ENCODE results near the gene C8A. TPM values are rescaled to one million over a fixed set of nuclear protein-coding genes. Genes with fewer than 3 reads are reported as not detected.
A peak's percentile ranks its signal among the peaks of the same experiment; 100 is the strongest.

Gene C8A
- total RNA-seq = 0.16 TPM

DNA sequence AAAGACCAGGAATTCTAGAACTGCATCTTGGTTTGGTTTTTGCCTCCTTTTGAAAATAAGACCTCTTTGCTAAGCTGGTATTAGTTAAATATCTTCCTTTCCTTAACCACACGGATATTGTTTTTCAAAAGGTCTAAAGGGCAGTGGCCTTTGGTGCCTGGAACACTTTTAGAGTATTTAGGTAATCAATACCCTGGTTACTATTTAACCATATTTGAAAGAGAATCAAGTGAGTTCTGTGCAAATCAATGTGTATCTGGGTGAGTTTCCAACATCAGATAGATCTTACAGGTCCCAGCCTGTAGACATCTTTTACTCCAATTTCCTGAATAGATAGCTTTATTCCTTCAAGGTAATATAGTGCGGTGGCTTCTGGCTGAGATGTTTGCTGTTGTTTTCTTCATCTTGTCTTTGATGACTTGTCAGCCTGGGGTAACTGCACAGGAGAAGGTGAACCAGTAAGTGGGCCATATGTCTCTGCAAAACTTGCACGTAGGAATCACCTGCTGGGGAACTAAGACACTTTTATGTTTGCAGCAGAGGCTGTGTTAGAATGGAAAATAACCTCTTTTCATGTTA lies at the start of gene C8A:
Gene C8A (plus strand): TSS at position 277 of the 579 bp plus-strand sequence. CDS start 105 bp downstream, at position 382.
- DNase-seq (ENCODE audit: low spot score) = no peak

DNA sequence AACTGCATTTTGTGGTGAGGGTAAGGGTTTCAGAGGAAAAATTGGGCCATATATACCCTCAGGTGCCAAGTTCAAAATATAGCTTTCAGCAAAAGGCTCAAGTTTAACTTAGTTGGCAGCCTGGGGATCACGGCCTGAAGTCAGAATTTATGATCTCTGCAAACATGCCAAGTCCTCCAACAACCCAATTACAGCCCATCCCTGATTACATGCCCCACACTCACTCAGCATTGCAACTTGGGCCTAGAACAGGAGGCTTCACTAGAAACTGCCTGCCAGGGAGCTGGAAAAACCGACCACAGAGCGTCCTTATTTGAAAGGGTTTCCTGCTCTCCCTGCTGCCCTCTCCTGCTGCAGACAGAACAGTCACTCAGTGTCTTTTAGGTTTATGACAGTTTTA lies 47.8 kb upstream of the C8A start:
- no peak for DNase-seq (ENCODE audit: low spot score)

DNA sequence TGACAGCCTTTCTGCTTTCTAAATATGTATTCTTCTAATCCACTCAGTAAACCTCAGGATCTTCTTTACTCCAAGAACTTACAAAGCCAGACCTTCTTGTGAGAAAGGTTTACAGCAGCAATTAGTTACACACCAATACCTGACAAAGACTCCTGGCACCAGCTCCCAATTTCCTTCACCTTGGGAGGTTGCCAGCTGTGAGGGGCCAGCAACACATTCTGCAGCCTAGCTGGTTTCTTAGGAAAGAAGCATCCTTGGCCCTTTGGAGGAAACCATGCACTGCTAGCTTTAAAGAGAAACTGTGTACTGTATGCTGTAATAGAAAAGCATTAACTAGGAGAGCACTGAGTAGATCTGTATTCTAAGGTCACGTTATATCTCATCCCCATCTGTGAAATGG lies 46.2 kb upstream of the C8A start:
- DNase-seq (ENCODE audit: low spot score) = no peak

DNA sequence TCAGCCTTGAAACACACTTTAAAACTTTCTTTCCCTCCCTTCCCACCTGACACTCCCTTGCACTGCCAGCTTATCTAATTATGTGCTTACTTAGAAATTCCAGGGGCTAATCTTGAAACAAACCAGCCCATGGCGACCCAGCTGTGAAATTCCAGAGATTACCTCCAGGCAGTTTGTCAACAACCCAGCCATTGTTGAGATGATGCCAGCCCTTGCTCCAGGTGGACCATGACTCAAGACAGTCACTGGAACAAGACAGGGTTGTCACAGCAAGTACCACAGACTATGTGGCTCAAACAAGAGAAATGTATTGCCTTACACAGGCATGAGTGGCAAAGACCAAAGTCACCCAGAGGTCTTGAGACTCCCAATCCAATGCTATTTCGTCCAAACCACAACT lies 43.3 kb upstream of the C8A start:
- DNase-seq (ENCODE audit: low spot score) = no peak

DNA sequence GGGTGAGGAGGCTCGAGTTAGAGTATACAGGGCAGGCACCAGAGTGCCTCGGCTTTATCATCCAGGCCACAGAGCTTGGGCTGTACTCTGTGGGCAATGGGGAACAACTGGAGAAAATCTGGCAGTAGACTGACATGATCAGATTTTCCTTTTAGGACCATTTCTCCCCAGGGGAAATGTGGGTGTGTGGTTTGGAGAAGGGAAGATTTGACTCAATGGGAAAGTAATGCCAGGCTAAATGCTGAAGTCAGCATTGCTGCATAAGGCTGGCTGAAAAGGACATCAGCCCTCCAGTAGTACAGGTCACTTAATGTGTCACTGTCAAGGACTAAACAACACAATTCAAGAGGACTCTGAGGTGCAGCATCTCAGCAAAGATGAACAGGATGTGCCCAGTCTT lies 40.4 kb upstream of the C8A start:
- DNase-seq (ENCODE audit: low spot score) = no peak

DNA sequence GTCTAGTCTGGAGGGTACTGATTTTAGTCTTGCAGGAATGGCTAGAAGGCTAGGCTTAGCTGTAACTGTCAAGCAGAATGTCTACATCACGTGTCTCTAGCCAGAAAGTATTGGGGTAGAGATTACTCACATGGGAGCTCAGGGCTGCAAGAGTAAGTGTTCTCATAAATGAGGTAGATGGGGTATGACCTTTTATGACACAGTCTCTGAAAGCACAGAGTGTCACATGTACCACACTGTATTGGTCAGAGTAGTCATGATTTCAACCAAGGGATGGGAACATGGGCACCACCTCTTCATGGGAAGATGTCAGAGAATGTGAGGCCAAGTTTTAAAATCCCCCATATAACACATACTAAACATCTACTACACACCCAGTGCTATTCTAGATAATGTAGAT lies 38.3 kb upstream of the C8A start:
- no peak for DNase-seq (ENCODE audit: low spot score)

DNA sequence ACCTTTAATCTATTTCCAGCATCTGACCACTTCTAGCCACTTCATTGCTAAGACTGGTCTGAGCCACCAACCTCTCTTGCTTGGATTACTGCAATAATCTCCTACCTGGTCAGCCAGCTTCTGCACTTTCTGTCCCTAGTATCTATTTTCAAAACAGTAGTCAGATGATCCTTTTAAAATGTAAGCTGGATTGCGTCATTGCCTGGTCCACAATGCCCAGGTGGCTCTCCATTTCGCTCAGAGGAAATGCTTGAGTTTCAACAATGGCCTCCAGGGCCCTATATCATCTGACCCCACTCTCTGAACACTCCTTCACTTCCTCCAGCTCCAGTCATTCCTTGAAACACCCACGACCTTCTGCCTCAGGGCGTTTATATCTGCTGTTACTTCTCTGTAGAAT lies 37.7 kb upstream of the C8A start:
- DNase-seq (ENCODE audit: low spot score) = no peak

DNA sequence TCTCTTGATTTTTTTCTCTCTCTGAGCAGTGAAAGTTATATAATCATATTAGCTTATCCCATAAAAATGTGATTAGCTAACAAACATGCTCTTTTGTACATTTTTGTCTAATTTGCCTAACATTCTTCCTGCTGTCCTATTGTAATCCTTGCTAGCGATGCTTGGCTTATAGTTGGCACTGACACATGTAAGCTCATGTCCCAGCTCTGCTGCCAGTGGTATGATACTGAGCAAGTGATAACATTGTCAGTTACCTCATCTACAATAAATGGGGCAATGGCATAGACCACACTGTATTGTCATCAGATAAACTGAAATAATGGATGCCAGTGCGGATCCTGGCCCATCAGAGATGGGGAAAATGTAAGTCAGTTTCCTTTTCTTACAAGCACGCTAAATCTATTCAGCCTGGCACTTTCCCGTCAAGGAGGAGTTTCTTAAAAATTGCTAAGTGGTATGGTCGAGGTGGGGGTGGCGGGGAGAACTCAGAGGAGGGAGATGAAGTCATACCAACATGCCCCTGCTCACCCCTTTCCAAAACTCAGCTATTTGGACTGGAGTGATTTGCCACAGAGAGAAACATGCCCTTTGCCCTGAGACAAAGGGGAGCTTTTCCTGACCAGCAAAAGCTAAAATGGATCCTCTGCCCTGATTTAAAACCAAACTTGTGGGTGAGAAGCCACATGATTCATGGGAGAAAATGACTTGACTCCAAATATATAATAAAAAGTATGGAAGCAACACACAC lies 36.7 kb upstream of the C8A start:
- no peak for DNase-seq (ENCODE audit: low spot score)

DNA sequence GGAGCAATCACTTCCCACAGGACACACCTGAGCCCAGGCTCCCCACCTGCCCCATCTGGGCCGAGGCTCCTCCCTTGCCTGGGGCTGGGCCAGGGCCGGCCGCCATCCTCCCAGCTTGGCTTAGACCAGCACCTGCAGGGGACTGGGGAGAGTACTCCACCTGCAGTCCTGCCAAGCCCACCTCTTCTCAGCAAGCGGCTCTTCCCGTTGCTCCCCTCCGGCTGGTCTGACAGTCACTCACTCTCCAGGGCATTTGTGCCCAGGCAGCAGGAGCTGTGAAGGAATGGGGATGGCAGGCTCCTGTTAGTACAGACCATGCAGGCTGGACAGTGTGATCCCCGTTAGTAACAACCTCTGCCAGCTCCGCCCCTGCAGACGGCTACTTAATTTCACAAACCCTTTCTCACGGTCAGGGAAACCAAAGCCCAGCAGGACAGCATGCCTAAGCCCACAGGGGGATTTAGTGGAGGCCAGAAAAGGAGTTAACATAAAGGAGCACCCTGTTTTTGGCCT lies 35.2 kb upstream of the C8A start, which contains the start of gene FYB2:
Gene FYB2 (minus strand): TSS at position 18 of the 513 bp plus-strand sequence. CDS start 114 bp downstream, outside the sequence.
- no peak for DNase-seq (ENCODE audit: low spot score)

DNA sequence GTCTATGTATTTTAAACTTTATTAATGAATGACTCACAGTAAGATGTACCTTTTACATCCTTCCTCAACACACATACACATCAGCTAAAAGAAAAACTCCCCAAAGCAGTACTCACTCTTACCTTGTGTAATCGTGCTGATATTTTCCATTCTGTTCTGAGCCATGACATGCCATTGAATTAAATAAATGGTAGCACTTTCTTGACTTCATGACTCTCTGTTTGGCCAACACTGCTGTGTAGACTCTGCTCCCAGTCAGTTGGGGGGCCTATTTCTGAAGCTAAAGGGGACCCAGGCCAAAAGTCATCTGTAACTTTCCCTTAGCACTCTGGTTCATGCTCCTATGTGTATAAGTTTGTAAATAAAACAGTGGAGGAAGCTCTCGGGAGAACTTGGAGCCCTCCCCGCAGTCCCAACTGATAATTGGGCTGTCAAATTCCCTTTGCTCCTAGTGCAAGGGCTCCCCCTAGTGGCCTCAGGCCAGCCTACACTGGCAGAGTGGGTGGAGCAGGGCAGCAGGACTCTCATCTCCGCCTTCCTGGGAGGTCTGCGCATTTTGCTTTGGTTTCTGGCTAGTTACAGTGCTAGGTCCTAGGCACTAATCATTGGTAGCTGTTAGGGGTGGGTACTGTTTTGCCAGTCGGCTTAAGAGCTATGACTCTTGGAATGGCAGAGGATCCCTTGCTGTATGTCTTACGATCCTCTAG lies 33.7 kb upstream of the C8A start:
- DNase-seq (ENCODE audit: low spot score) = peak; percentile 84

DNA sequence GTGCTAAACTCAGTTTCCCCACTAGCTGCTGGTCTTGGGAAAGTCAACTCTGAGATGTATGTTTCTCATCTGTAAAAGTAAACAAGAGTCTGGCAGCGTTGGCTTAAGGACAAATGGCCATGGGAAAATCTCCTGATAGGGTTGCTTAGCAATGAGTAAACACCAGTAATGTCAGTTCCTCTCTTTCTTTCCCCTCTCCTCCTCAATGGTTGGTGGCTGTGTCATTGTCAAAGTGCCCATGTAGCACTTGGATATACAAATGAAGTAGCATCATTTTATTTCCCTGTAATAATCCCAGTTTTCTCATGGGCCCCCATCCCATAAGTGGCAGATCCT lies 33.2 kb upstream of the C8A start:
- no peak for DNase-seq (ENCODE audit: low spot score)

DNA sequence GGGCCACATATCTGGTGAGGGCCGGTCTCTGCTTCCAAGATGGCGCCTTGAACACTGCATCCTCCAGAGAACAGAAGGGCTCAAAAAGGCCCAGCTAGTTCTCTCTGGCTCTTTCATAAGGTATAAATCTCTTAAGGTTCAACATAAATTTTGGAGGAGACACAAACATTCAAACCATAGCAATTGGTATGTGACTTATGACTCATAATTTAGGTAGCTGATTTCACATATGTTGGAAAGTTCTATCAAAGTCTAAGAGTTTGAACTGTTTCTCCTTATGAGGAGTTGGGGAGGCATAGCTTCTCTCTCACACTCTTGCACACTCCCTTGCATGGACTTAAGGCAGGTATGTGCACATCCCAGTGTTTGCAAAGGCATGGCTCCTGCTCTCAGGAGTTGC lies 30.3 kb upstream of the C8A start:
- no peak for DNase-seq (ENCODE audit: low spot score)

DNA sequence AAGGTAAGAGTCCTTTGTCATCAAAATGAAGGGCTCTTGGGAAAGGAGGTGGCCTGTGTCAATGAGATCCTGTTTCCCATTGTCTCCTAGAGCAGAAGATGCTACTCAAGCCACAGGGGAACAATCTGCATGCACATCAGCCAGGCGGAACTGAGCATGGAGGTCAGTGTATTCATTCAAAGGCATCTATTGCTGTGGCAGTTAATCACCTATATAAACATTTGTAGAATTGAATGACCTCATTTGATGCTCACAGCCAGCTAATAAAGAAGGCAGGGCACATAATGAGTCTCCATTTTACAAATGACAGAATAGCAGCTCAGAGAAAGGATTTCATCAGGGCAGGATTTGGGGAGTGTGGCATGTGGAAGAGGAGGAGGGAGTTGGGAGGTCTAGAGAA lies 29.7 kb upstream of the C8A start:
- DNase-seq (ENCODE audit: low spot score) = no peak

DNA sequence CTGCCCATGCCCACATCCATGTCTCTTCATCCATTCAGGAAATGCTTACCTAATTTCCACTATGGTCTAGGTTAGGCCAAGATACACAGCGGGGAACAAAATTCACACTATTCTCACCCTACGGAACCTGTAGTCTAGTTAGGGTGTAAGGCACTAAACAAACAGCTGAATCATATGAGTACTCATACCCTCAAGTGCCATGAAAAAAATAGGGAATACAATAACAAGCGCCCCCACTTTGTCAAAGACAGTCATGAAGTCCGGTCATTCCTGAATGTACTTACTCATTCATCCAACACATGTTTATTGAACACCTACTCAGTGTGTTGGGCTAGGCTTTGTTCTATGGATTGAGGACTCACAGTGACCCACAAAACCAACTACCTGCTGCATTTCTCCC lies 29.2 kb upstream of the C8A start:
- DNase-seq (ENCODE audit: low spot score) = no peak

DNA sequence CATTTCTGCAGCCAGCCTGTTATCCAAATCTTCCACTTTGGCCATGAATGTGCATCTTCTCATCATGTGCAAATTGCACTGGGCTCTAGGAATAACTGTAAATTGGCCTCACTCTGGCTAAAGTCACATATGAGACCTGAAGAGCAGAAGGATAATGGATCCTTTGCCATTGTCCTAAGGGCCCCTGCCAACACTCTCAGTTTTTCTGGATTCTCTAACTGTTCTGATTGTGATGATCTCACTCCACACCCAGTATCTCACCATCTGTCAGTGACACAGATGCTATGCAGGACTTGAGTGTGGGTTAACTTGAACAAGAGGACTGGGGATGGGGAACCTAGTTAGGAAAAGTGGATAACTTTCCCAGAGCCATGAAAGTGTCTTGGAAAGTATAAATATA lies 26.9 kb upstream of the C8A start:
- no peak for DNase-seq (ENCODE audit: low spot score)

DNA sequence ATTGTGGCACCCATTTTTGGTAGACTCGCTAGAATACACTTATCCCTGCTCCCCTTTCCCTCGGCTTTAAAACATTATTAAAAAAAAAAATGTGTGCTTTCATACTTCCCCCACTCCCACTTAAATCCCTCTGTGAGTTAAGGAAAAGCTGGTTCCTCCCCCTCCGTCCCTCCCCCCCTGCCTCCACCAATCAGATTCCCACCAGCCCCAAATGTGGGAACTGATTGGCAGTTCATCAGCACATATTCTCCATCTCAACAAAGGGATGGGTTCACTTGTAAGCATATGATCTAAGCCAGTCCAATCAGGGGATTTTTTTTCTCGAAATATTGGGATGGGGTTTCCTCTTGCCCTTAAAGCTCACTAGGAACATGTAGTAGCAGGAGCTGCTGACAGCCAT lies 24.5 kb upstream of the C8A start:
- DNase-seq (ENCODE audit: low spot score) = no peak

DNA sequence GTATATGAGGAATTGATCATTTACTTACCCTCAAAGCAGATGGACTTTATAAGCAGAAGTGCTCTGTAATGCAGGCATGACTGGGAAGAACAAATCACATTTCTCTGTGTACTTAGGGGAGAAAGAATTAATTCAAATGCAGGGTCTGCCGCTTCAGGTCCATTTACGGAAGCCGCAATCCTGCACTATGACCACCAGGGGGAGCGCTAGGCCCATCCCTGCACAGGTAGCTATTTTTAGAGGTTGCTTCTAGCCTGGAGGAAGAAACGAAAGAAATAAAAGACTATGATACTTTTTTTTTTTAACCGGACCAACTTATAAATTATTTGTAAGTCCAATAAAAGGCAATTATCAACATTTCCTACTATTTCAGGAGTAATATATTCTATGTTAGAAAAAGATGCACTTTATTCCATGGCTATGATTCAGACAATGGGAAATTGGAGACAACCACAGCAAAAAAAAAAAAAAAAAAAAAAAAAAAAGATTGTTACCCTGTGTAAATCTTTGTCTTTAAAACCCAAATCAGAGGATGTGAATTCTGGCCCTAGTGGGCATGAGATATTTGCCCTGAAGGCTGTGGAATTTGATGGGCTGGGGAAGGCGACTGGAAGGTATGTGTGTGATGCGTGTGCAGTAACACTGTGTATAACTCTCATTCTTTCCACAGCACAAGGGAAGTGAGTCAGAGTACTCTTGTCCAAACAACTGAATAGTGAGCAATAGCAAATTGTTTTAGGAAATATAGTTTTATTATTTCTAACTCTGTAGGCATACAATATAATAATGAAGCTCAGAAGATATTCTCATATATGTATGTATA lies 22.5 kb upstream of the C8A start:
- DNase-seq (ENCODE audit: low spot score) = peak; percentile 67

DNA sequence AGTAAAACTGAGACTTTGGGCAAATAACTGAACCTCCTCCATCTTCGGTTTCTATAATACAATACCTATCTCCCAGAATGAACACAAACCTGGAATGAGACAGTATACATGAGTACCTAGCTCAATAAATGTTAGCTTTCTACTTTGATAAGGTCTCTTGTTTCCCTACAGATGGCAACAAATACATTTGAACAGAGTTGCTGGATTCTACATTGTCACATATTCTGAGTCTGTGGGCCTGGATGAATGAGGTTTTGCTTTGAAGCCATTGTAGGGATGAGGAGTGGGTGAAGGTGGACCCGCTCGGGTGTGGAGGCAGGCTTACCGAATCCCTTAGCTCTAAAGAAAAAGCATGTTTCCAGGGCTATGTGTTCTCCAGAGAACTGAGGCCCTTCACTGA lies 21.5 kb upstream of the C8A start:
- no peak for DNase-seq (ENCODE audit: low spot score)

DNA sequence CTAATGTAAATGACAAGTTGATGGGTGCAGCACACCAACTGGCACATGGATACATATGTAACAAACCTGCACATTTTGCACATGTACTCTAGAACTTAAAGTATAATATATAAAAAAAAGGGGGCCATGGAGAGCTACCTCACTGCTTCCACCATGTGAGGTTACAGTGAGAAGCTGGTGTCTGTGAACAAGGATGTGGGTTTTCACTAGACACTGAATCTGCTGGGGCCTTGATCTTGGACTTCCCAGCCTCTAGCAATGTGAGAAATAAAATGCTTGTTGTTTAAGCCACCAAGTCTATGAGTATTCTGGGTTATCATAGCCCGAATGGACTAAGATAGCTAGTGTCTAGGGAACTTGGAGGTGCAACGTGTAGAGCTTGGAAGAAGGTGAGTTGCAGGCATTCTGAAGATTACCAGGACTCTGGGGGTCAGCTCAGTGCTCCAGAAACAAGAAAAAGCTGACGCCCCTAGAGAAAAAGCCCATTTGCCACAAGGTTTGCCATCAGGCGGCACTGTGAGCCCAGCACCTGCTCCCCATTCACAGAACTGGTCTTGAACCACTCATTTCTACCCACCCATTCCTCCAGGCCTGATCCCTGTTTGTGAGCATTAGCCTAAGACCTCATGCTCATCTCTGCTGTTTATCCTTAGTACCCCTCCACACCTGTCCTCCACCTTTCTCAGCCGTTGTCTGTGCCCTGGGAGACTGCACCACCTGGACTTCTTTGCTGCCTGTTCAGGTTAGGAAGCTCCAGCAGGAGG lies 20.3 kb upstream of the C8A start:
- DNase-seq (ENCODE audit: low spot score) = no peak

DNA sequence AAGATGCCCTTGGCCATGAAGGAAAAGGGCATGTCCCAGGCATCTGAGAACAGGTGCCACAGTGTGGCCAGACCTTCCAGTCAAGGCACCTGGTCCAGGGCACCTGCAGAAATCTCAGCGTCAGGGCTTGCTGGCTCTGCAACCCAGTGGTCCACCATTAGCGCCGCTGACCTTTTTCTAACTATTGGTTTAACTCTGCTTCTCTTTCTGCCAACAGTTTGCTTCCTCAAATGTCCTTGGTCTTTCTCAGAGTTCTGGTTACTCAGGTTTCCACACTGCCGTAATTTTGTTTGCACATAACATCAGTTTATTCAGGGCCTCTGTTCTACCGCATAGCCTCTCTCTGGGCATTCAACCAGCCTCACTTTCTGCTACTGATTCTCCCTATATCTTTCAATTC lies 18.9 kb upstream of the C8A start:
- no peak for DNase-seq (ENCODE audit: low spot score)

DNA sequence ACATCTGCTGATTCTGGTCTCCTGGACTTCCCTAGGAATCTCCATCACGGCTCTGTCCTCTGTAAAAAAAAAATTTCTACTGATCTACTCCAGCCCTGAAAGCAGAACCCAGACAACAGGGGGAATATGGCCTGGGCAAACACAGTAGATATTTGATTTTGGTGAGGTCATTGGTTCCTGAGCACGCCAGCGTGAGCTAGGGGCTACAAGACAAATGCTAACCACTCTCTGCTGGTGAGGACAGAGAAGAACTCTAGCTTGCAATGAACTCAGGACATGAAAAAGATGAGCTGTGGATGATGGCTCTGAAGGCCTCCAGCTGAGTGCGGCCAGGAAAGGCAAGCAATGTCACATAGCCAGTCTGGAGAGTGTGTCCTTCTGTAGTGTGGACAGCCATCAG lies 18.2 kb upstream of the C8A start:
- no peak for DNase-seq (ENCODE audit: low spot score)
